ENCODE results near the gene AAMP.

AAMP gene

GRCh38 chr2:218295029-218295428 lies 25.1 kb upstream of the AAMP start:
- no peak for DNase-seq
- peak overlapping the region; percentile 66 for H3K27ac Mint-ChIP-seq
- H3K27me3 Mint-ChIP-seq (ENCODE audit: low read depth, poor library complexity), result peaks cover 15% of the 10 kb centered on the region
- no peaks in the 10 kb centered on the region for H3K9me3 Mint-ChIP-seq
- peaks cover 75% of the 10 kb centered on the region for H3K4me1 Mint-ChIP-seq
- H3K4me3 Mint-ChIP-seq, result no peak overlapping the region
- no peak for TF ChIP-seq CTCF (IDR thresholded peaks at IDR 0.05)
- no peaks in the 10 kb centered on the region for H3K36me3 Mint-ChIP-seq (ENCODE audit: low read depth)

DNA sequence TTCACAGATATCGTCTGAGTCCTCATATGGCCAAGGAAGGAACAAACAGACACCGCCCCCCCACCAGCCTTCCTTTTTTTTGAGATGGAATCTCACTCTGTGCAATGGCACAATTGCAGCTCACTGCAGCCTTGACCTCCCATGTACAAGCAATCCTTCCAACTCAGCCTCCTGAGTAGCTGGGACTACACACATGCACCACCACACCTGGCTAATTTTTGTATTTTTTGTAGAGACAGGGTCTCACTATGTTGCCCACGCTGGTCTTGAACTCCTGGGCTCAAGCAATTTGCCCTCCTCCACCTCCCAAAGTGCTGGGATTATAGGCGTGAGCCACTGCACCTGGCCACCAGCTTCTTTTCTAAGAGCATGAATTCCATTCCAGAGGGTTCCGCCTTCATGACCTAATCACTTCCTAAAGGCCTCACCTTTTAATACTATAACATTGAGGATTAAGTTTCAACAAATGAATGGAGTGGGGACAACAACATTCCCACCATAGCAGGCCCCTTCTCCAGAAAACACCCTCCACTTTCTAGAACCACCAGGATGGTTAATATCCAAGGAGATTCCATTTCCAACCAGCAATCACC lies 24.6 kb upstream of the AAMP start:
- H3K9me3 Mint-ChIP-seq, result no peaks in the 10 kb centered on the region
- TF ChIP-seq CTCF (IDR thresholded peaks at IDR 0.05), result no peak
- no peak for DNase-seq
- peak overlapping the region; percentile 66 for H3K27ac Mint-ChIP-seq
- H3K27me3 Mint-ChIP-seq (ENCODE audit: low read depth, poor library complexity), result peaks cover 15% of the 10 kb centered on the region
- no peaks in the 10 kb centered on the region for H3K36me3 Mint-ChIP-seq (ENCODE audit: low read depth)
- H3K4me1 Mint-ChIP-seq, result peaks cover 77% of the 10 kb centered on the region
- no peak overlapping the region for H3K4me3 Mint-ChIP-seq

DNA sequence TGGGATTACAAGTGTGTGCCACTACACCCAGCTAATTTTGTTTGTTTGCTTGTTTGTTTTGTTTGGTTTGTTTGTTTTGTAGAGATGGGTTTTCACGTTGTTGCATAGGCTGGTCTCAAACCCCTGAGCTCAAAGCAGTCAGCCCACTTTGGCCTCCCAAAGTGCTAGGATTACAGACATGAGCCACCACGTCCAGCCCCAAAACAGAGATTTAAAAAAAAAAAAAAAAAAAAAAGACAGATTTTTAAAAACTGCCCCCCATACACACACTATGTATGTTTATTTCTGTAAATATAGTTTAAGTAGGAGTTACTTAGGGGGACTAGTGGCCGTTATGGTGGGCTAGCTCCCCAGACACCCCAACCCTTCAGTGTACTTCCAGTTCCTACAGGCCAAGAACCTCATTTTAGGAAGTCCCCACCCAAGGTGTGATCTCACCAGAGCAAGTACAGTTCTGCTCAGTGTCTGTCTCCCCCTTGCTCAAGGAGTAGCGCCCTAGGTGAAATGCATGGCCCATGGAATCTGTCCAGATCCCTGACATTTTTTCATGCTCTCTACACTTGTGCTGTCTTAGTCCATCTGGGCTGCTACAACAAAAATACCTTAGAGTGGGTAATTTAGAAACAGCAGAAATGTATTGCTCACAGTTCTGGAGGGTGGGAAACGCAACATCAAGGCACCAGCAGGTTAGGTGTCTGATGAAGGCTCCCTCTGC lies 23.9 kb upstream of the AAMP start:
- Mint-ChIP-seq H3K4me3 (no peak overlapping the region), H3K27me3 (ENCODE audit: low read depth, poor library complexity) (peaks cover 15% of the 10 kb centered on the region), H3K27ac (no peak overlapping the region), H3K9me3 (no peaks in the 10 kb centered on the region), H3K36me3 (ENCODE audit: low read depth) (no peaks in the 10 kb centered on the region), H3K4me1 (peaks cover 81% of the 10 kb centered on the region)
- no peak for TF ChIP-seq CTCF (IDR thresholded peaks at IDR 0.05)
- no peak for DNase-seq

DNA sequence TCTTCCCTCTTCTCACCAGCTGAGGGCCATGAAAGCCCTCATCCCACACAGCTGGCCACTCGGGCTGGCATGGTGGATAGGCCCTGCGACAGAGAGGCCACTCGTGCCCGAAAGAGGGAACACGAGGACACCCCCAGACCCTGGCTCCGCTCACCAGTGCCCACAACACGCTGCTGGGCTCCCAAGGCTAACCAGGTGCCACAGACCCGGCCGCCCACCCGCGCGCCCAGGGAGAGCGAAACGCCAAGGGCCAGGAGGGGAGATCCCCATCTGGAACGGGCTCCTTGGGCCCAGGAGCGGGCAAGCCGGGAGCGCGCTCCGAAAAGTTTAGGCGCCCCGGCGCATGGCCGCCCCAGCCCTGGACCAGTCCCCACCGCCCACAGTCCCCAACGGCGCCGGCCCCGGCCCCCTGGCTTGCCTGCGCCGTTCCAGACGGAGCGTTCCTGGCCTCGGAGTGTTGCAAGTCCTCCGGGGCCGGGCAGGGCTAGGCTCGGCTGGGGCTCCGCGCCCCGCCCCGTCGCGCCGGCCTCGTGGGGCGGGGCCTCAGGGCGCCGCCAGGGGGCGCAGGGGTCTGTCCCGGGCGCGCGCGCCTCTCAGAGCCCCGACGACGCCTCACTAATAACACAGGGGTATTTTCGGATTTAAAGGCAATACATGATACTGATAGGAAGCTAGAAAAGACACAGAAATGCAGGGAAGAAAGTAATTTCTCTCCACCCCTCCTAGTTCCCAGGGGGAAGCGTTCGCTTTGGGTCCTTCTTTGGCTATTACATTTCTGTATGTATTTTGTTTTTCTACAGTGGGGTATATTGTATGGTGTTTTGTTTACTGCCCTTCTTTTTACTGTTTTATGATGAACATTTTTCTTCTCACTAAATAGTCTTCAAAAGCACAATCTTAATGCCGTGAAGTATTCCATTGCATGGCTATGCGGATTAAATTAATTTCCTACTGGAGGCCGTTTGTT lies 22.4 kb upstream of the AAMP start, which contains the start of gene TMBIM1:
Gene TMBIM1 (minus strand): TSS at position 456 of the 967 bp plus-strand sequence. CDS start 10,362 bp downstream, outside the sequence.
- Mint-ChIP-seq H3K4me1 (peaks cover 78% of the 10 kb centered on the region), H3K36me3 (ENCODE audit: low read depth) (no peaks in the 10 kb centered on the region), H3K27ac (no peak within 1 kb of the TSS), H3K9me3 (no peaks in the 10 kb centered on the region), H3K4me3 (peak within 1 kb of the TSS; percentile 61), H3K27me3 (ENCODE audit: low read depth, poor library complexity) (peaks cover 15% of the 10 kb centered on the region)
- peak; percentile 77 for DNase-seq
- peak; percentile 54 for TF ChIP-seq CTCF (IDR thresholded peaks at IDR 0.05)

- peaks cover 15% of the 10 kb centered on the region for H3K27me3 Mint-ChIP-seq (ENCODE audit: low read depth, poor library complexity)
- no peak overlapping the region for H3K27ac Mint-ChIP-seq
- peak overlapping the region; percentile 54 for H3K4me3 Mint-ChIP-seq
- DNase-seq, result no peak
- H3K9me3 Mint-ChIP-seq, result no peaks in the 10 kb centered on the region
- TF ChIP-seq CTCF (IDR thresholded peaks at IDR 0.05), result no peak
- H3K4me1 Mint-ChIP-seq, result peaks cover 78% of the 10 kb centered on the region
- H3K36me3 Mint-ChIP-seq (ENCODE audit: low read depth), result no peaks in the 10 kb centered on the region
Observed at GRCh38 chr2:218291318-218292047, 21.5 kb upstream of the AAMP start.
